Epithelial cell of esophagus (primary cell): ENCODE measurements around the gene NOP10.

Experiments used
- DNase-seq: peaks from one replicate; pipeline ENCODE4 v3.0.0; 2010; ENCODE audit warnings: low read depth
- H3K4me3 ChIP-seq: 2 replicates; pipeline ENCODE4 v1.5.1; 2011; ENCODE audit warnings: mild to moderate bottlenecking, low read length, control low read depth
- TF ChIP-seq, protein P1 (sequence below): IDR thresholded peaks from 2 replicates; pipeline ENCODE4 v1.5.1; 2011; ENCODE audit warnings: low read depth, mild to moderate bottlenecking, low read length, control low read depth, inconsistent platforms; ENCODE audit not compliant: insufficient read depth; ENCODE audit errors: missing control alignments

Gene NOP10

GRCh38 chr15:34335176-34336032, 7.5 kb downstream of the NOP10 start:
- TF ChIP-seq, protein P1, sequence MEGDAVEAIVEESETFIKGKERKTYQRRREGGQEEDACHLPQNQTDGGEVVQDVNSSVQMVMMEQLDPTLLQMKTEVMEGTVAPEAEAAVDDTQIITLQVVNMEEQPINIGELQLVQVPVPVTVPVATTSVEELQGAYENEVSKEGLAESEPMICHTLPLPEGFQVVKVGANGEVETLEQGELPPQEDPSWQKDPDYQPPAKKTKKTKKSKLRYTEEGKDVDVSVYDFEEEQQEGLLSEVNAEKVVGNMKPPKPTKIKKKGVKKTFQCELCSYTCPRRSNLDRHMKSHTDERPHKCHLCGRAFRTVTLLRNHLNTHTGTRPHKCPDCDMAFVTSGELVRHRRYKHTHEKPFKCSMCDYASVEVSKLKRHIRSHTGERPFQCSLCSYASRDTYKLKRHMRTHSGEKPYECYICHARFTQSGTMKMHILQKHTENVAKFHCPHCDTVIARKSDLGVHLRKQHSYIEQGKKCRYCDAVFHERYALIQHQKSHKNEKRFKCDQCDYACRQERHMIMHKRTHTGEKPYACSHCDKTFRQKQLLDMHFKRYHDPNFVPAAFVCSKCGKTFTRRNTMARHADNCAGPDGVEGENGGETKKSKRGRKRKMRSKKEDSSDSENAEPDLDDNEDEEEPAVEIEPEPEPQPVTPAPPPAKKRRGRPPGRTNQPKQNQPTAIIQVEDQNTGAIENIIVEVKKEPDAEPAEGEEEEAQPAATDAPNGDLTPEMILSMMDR, result no peak
- DNase-seq, result peak; percentile 46
- no peak overlapping the region for H3K4me3 ChIP-seq

DNA sequence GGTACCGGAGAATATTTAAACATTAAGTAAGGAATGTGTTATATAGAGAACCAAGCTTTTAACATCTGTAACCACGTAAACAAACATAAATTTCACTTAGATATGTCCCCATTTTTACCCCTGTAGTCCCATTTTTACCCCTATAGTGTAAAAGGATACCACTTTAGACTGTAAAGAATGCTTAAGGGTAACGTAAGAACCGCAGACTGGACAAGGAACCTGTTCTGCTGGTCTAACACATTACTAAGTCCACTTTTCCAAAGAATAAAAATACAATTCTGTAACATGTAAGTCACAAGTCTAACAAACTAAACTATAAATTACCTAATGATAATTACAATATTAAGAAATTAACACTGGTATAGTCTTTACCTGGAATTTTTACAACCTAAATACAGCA, 8.3 kb downstream of the NOP10 start:
- no peak overlapping the region for H3K4me3 ChIP-seq
- TF ChIP-seq, protein P1, result no peak
- peak; percentile 49 for DNase-seq

DNA sequence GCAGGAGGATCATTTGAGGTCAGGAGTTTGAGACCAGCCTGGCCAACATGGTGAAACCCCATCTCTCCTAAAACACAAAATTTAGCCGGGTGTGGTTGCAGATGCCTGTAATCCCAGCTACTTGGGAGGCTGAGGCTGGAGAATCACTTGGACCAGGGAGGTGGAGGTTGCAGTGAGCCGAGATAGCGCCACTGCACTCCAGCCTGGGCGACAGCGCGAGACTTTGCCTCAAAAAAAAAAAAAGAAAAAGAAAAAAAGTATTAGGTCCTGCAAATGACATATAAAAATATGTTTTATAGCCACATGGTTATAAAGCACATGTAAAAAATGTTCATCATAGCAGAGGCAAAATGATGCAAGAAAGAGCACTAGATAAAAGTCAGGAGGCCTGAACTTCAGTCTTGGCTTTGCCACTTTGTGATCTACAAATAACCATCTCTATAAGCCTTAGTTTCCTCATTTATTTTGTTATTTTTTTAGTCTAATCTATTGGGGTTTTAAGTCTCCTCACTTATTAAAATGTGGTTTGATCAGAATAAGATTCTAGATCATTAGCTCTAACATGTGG, 10.3 kb downstream of the NOP10 start:
- DNase-seq, result no peak
- no peak overlapping the region for H3K4me3 ChIP-seq
- TF ChIP-seq, protein P1, result no peak

- TF ChIP-seq, protein P1, result no peak
- no peak overlapping the region for H3K4me3 ChIP-seq
- no peak for DNase-seq
Measured at GRCh38 chr15:34331809-34332208, 11.1 kb downstream of the NOP10 start.

DNA sequence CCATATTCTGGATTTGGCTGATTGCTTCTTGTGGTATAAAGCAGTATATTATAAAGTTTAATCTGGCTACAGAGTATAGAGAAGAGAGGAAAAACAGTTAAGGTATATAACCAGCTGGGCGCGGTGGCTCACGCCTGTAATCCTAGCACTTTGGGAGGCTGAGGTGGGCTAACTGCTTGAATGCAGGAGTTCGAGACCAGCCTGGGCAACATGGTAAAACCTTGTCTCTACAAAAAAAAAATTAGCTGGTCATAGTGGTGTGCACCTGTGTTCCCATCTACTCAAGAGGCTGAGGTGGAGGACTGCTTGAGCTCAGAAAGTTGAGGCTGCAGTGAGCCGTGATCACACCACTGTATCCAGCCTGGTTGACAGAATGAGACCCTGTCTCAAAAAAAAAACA, 12.7 kb downstream of the NOP10 start:
- DNase-seq, result no peak
- no peak overlapping the region for H3K4me3 ChIP-seq
- TF ChIP-seq, protein P1, result no peak

DNA sequence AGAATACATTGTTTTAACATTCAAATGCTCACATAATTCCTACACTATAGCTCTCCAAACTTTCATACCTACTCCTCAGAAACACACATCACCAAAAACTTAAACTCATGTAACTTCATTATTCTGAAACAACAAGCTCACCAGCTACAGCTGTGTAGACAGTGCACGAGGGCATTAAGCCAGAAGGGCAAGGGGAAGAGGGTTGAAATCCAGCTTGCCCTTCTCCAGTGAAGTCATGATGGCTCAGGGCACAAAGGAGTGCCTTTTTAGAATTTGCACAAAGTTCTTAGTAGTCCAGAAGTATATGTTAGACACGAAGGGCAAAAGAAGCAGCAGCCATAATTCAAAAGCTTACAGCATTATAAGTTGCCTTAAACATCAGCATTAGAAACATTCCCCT, 13.9 kb downstream of the NOP10 start:
- TF ChIP-seq, protein P1, result no peak
- no peak for DNase-seq
- no peak overlapping the region for H3K4me3 ChIP-seq
